Bronchial epithelial cell (primary cell): ENCODE results near the gene MAP1S. TPM values are rescaled to one million over a fixed set of nuclear protein-coding genes. Genes with fewer than 3 reads are reported as not detected.
"Not testable (repeated sequence)": the region's sequence is repeated elsewhere in the genome, so short reads cannot be mapped to it uniquely, and the experiment has no call there.

ENCODE experiments used
- DNase-seq: peaks from one replicate; pipeline ENCODE4 v3.0.0-alpha.2; 2010; ENCODE audit warnings: low read depth
- FAIRE-seq: peaks from 2 replicates; lab custom pipeline; 2011; peaks lifted over from hg19 to GRCh38; lab: Jason Lieb, UNC
- H3K27me3 ChIP-seq: 2 replicates; pipeline ENCODE4 v1.5.1; 2011; ENCODE audit warnings: low read length; ENCODE audit not compliant: control insufficient read depth, insufficient read depth
- H3K36me3 ChIP-seq: 2 replicates; pipeline ENCODE4 v1.5.1; 2011; ENCODE audit warnings: low read length; ENCODE audit not compliant: control insufficient read depth, insufficient read depth
- H3K4me3 ChIP-seq: 2 replicates; pipeline ENCODE4 v1.5.1; 2011; ENCODE audit warnings: mild to moderate bottlenecking, low read depth, low read length, control low read depth
- total RNA-seq: library from RNA; depleted of rRNA; stranded (reverse); fragments of >200 nt; gene quantifications from 2 replicates; pipeline ENCODE4 v1.2.1, GENCODE V29; 2014
- TF ChIP-seq, protein P1 (sequence below): IDR thresholded peaks from 2 replicates; pipeline ENCODE4 v1.5.1; 2011; ENCODE audit warnings: mild to moderate bottlenecking, moderate library complexity, low read length, control low read depth, inconsistent platforms; ENCODE audit not compliant: insufficient read depth, severe bottlenecking

MAP1S gene
- total RNA-seq, 1 donor from 2014 or later: 3.7 TPM

DNA sequence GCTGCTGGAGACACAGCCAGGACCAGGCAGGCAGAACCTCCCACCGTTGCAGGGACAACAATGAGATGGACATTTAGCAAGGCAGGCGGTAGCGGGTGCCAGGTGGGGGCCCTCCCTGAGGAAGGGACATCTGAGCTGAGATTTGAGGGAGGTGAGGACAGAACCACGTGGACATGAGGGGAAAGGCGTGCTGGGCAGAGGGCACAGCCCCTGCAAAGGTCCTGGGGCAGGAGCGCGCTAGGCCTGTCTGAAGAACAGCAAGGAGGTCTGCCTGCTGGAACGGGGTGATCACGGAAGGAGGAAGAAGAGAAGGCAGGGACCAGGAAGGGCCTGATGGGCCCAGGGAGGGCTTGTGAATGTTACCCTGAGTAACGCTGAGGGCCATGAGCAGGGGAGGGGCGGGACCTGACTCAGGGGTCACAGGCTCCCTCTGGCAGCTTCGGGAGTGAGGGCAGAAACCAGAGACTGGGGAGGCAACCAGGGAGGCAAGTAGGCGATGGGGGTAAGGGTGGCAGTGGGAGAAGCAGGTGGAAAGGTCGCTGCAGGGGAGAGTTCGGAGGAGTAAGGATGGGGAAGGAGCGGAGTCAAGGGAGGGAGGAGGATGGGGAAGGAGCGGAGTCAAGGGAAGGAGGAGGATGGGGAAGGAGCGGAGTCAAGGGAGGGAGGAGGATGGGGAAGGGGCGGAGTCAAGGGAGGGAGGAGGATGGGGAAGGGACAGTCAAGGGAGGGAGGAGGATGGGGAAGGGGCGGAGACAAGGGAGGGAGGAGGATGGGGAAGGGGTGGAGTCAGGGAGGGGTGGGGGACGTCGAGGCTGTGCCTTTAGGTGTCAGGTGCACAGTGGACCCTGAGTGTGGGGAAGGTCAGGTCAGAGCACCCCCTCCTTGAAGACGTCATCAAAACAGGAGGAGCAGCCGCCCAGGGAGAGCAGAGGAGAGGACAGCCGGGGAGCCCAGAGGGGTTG, 60.0 kb downstream of the MAP1S start:
- no peak for FAIRE-seq
- H3K36me3 ChIP-seq: no peaks in the 10 kb centered on the region
- peak overlapping the region; percentile 35 for H3K4me3 ChIP-seq
- DNase-seq: peak; percentile 63
- TF ChIP-seq, protein P1, sequence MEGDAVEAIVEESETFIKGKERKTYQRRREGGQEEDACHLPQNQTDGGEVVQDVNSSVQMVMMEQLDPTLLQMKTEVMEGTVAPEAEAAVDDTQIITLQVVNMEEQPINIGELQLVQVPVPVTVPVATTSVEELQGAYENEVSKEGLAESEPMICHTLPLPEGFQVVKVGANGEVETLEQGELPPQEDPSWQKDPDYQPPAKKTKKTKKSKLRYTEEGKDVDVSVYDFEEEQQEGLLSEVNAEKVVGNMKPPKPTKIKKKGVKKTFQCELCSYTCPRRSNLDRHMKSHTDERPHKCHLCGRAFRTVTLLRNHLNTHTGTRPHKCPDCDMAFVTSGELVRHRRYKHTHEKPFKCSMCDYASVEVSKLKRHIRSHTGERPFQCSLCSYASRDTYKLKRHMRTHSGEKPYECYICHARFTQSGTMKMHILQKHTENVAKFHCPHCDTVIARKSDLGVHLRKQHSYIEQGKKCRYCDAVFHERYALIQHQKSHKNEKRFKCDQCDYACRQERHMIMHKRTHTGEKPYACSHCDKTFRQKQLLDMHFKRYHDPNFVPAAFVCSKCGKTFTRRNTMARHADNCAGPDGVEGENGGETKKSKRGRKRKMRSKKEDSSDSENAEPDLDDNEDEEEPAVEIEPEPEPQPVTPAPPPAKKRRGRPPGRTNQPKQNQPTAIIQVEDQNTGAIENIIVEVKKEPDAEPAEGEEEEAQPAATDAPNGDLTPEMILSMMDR: no peak
- H3K27me3 ChIP-seq: no peaks in the 10 kb centered on the region

DNA sequence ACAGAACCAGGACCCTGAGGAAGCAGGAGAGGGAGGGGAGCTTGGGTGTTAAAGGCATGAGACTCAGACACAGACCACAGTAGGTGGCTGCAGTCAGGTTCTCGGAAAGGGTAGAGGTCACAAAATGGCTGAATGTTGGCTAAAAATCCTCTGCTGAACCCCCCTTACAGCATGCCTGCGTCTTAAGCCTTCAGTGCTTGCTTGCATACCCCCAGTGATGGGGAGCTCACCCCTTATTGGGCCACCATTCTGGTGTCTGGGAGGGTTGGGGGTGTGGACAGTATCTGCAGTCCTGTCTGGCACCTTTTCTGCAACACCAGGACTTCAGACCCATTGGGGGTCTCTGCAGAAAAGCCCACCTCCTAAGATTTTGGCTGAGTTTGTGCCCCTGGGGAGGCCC, 61.5 kb downstream of the MAP1S start:
- TF ChIP-seq, protein P1: no peak
- DNase-seq: no peak
- Histone ChIP-seq H3K4me3 (no peak overlapping the region), H3K27me3 (no peaks in the 10 kb centered on the region), H3K36me3 (no peaks in the 10 kb centered on the region)
- no peak for FAIRE-seq

DNA sequence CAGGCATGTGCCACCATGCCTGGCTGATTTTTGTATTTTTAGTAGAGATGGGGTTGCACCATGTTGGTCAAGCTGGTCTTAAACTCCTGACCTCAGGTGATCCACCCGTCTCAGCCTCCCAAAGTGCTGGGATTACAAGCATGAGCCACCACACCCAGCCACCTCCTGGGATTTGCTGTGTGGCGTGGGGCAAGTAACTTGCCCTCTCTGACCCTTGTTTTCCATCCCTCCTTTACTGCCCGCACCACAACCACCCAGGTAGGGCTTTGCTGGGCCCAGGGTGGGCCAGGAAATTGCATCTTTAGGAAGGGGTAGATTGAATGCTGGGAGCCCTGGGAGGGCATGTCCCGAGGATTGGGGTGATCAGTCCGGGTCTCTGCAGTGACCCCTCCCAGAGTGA, 64.4 kb downstream of the MAP1S start:
- not testable (repeated sequence) for H3K27me3 ChIP-seq, H3K36me3 ChIP-seq, FAIRE-seq, H3K4me3 ChIP-seq, DNase-seq

Other genes with a start within 250 kb of the MAP1S start
- 5.9 and 7.9 TPM in 2 replicates for gene SLC27A1, start 249.0 kb upstream of the MAP1S start, total RNA-seq
- gene PGLS, start 207.8 kb upstream of the MAP1S start, total RNA-seq: 41.1 and 67.2 TPM in 2 replicates
- 74.2 and 75.1 TPM in 2 replicates for gene COLGALT1, start 163.8 kb upstream of the MAP1S start, total RNA-seq
- gene UNC13A, start 31.1 kb upstream of the MAP1S start, total RNA-seq: under 0.01 TPM in 1 of 2 replicates, not detected in the other
- gene FCHO1, start 32.0 kb downstream of the MAP1S start, total RNA-seq: 0.26 and 0.90 TPM in 2 replicates
- gene B3GNT3, start 75.7 kb downstream of the MAP1S start, total RNA-seq: 11.6 and 27.4 TPM in 2 replicates
- gene INSL3, start 102.0 kb downstream of the MAP1S start, total RNA-seq: not detected in 2 replicates
- gene JAK3, start 128.5 kb downstream of the MAP1S start, total RNA-seq: 0.26 TPM in 2 replicates
- gene RPL18A, start 140.4 kb downstream of the MAP1S start, total RNA-seq: 1,530 and 1,590 TPM in 2 replicates
- gene SLC5A5, start 152.5 kb downstream of the MAP1S start, total RNA-seq: under 0.01 and 0.13 TPM in 2 replicates
- gene CCDC124, start 213.5 kb downstream of the MAP1S start, total RNA-seq: 37.9 and 62.2 TPM in 2 replicates
- gene KCNN1, start 247.6 kb downstream of the MAP1S start, total RNA-seq: not detected in 2 replicates